ENCODE measurements around the gene AP1M2.

DNA sequence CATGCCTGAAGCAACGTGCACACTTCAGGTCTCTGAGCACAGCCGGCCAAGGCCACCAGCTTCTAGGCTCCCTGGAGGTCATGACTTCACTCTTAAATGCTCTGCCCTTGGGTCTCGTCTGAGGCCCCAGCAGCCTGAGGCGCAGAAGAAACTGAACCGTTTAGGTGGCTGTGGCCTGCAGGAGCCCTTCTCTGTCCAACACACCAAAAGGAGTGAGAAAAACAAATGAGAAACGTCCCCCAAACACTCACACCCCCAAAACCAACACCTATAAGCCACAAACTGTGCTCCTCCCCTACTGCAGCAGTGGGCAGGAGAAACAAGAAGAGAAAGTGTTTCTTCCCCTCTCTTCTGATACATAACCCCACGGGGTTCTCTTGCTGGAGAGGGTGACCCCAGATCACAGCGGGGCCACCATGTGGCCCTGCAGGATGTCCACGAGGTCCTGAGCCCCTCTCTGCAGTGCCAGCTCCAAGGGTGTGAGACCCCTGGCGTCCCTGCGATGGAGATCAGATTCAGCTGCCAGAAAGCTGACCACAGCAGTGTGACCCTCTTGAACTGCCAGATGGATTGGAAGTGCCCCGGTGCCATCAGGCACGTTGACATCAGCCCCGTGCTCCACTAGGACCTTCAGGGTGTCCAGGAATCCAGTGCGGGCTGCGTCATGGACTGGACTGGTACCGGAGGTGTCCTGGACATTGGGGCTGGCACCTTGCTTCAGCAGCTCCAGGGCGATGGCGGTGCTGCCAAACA lies 20.3 kb downstream of the AP1M2 start:
- TF ChIP-seq, protein P1, sequence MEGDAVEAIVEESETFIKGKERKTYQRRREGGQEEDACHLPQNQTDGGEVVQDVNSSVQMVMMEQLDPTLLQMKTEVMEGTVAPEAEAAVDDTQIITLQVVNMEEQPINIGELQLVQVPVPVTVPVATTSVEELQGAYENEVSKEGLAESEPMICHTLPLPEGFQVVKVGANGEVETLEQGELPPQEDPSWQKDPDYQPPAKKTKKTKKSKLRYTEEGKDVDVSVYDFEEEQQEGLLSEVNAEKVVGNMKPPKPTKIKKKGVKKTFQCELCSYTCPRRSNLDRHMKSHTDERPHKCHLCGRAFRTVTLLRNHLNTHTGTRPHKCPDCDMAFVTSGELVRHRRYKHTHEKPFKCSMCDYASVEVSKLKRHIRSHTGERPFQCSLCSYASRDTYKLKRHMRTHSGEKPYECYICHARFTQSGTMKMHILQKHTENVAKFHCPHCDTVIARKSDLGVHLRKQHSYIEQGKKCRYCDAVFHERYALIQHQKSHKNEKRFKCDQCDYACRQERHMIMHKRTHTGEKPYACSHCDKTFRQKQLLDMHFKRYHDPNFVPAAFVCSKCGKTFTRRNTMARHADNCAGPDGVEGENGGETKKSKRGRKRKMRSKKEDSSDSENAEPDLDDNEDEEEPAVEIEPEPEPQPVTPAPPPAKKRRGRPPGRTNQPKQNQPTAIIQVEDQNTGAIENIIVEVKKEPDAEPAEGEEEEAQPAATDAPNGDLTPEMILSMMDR (conservative IDR thresholded peaks at IDR 0.05), result no peak
- no peak for TF ChIP-seq EZH2 (IDR thresholded peaks at IDR 0.05; ENCODE audit: low read depth)

Data from PC-9 (cell line).